IPS DF 6.9 (cell line): ENCODE results near the gene RBM20.

Experiments used
- DNase-seq: peaks from one replicate; pipeline ENCODE4 v3.0.0-alpha.2; 2013; ENCODE audit warnings: low read depth, low spot score
- H3K27ac ChIP-seq: one replicate; pipeline ENCODE4 v1.5.1; 2013; ENCODE audit warnings: low read length, control low read depth
- H3K27me3 ChIP-seq: 2 replicates; pipeline ENCODE4 v1.6.1; 2013; ENCODE audit warnings: mild to moderate bottlenecking, low read length; ENCODE audit not compliant: control insufficient read depth, insufficient read depth
- H3K36me3 ChIP-seq: 2 replicates; pipeline ENCODE4 v1.6.1; 2013; ENCODE audit warnings: low read length; ENCODE audit not compliant: control insufficient read depth, insufficient read depth
- H3K4me1 ChIP-seq: 2 replicates; pipeline ENCODE4 v1.6.1; 2013; ENCODE audit warnings: low read length; ENCODE audit not compliant: control insufficient read depth, insufficient read depth
- H3K4me3 ChIP-seq: 2 replicates; pipeline ENCODE4 v1.5.1; 2013; ENCODE audit warnings: mild to moderate bottlenecking, low read length
- H3K9me3 ChIP-seq: 2 replicates; pipeline ENCODE4 v1.6.1; 2013; ENCODE audit warnings: low read length, inconsistent platforms; ENCODE audit not compliant: control insufficient read depth, insufficient read depth
- WGBS: extraction: QIAGEN DNeasy Blood & Tissue Kit; methylation state at CpG from one replicate; pipeline ENCODE4 v1.1.7; 2013; ENCODE audit warnings: mixed read lengths, missing lambda C conversion rate; ENCODE audit not compliant: insufficient read length, insufficient coverage; 5-methylcytosine and 5-hydroxymethylcytosine counted together

Gene RBM20

GRCh38 chr10:110871298-110872084 is 227.4 kb downstream of the RBM20 start, which contains the start of gene PDCD4:
Gene PDCD4 (plus strand): TSS chr10:110871928. CDS start chr10:110876028, 4,100 bp downstream.
- peak; percentile 96 for DNase-seq
- Histone ChIP-seq H3K36me3 (no peaks in the 10 kb centered on the region), H3K9me3 (no peaks in the 10 kb centered on the region), H3K4me3 (peak within 1 kb of the TSS; percentile 58; the same call in 1 of the 2 replicates), H3K27ac (no peak within 1 kb of the TSS), H3K4me1 (peaks cover 5% of the 10 kb centered on the region; the same call in 1 of the 2 replicates), H3K27me3 (no peaks in the 10 kb centered on the region)
- WGBS: no CpG with 5 or more reads among the region's 47 CpGs

GRCh38 chr10:110872145-110872983 is 228.2 kb downstream of the RBM20 start:
- Histone ChIP-seq H3K27me3 (no peaks in the 10 kb centered on the region), H3K9me3 (no peaks in the 10 kb centered on the region), H3K4me3 (peak overlapping the region; percentile 58; the same call in 1 of the 2 replicates), H3K27ac (no peak overlapping the region), H3K4me1 (peaks cover 5% of the 10 kb centered on the region; the same call in 1 of the 2 replicates), H3K36me3 (no peaks in the 10 kb centered on the region)
- WGBS: no CpG with 5 or more reads among the region's 70 CpGs
- peak; percentile 37 for DNase-seq

GRCh38 chr10:110872984-110873923 is 229.1 kb downstream of the RBM20 start:
- peaks cover 5% of the 10 kb centered on the region; the same call in 1 of the 2 replicates for H3K4me1 ChIP-seq
- WGBS: 100% methylated on average over 3 of the region's 16 CpGs
- DNase-seq: no peak
- peak overlapping the region; percentile 58; the same call in 1 of the 2 replicates for H3K4me3 ChIP-seq
- no peaks in the 10 kb centered on the region for H3K36me3 ChIP-seq
- no peaks in the 10 kb centered on the region for H3K9me3 ChIP-seq
- no peak overlapping the region for H3K27ac ChIP-seq
- H3K27me3 ChIP-seq: no peaks in the 10 kb centered on the region

- Histone ChIP-seq H3K27me3 (no peaks in the 10 kb centered on the region), H3K27ac (no peak overlapping the region), H3K4me3 (no peak overlapping the region), H3K36me3 (no peaks in the 10 kb centered on the region), H3K9me3 (no peaks in the 10 kb centered on the region), H3K4me1 (peaks cover 5% of the 10 kb centered on the region; the same call in 1 of the 2 replicates)
- no peak for DNase-seq
- whole genome bisulfite sequencing: no CpG with 5 or more reads among the region's 2 CpGs
These were observed 229.8 kb downstream of the RBM20 start for GRCh38 chr10:110873951-110874350.

- DNase-seq: no peak
- WGBS: 100% methylated on average over 1 of the region's 2 CpGs
- no peak overlapping the region for H3K4me3 ChIP-seq
- H3K27ac ChIP-seq: no peak overlapping the region
- H3K9me3 ChIP-seq: no peaks in the 10 kb centered on the region
- H3K4me1 ChIP-seq: peaks cover under 1% of the 10 kb centered on the region; the same call in 1 of the 2 replicates
- no peaks in the 10 kb centered on the region for H3K27me3 ChIP-seq
- H3K36me3 ChIP-seq: no peaks in the 10 kb centered on the region
These were observed 231.9 kb downstream of the RBM20 start for GRCh38 chr10:110876000-110876399.

- no peak overlapping the region for H3K27ac ChIP-seq
- no peaks in the 10 kb centered on the region for H3K4me1 ChIP-seq
- H3K27me3 ChIP-seq: no peaks in the 10 kb centered on the region
- no CpG with 5 or more reads among the region's 1 CpG for WGBS
- no peak overlapping the region for H3K4me3 ChIP-seq
- no peaks in the 10 kb centered on the region for H3K9me3 ChIP-seq
- no peaks in the 10 kb centered on the region for H3K36me3 ChIP-seq
- no peak for DNase-seq
These were observed 232.7 kb downstream of the RBM20 start for GRCh38 chr10:110876788-110877187.

- H3K36me3 ChIP-seq: no peaks in the 10 kb centered on the region
- no peaks in the 10 kb centered on the region for H3K4me1 ChIP-seq
- H3K9me3 ChIP-seq: no peaks in the 10 kb centered on the region
- no CpG with 5 or more reads among the region's 3 CpGs for WGBS
- DNase-seq: no peak
- H3K4me3 ChIP-seq: no peak overlapping the region
- no peaks in the 10 kb centered on the region for H3K27me3 ChIP-seq
- no peak overlapping the region for H3K27ac ChIP-seq
These were observed 235.9 kb downstream of the RBM20 start for GRCh38 chr10:110880012-110880411.

GRCh38 chr10:110881247-110881646 is 237.1 kb downstream of the RBM20 start:
- Histone ChIP-seq H3K36me3 (no peaks in the 10 kb centered on the region), H3K9me3 (no peaks in the 10 kb centered on the region)

GRCh38 chr10:110881905-110882304 is 237.8 kb downstream of the RBM20 start:
- no peak overlapping the region for H3K4me3 ChIP-seq
- H3K36me3 ChIP-seq: no peaks in the 10 kb centered on the region
- no CpG with 5 or more reads among the region's 4 CpGs for WGBS
- H3K27me3 ChIP-seq: no peaks in the 10 kb centered on the region
- H3K9me3 ChIP-seq: no peaks in the 10 kb centered on the region
- no peak overlapping the region for H3K27ac ChIP-seq
- no peaks in the 10 kb centered on the region for H3K4me1 ChIP-seq
- DNase-seq: no peak

More at GRCh38 chr10:110881247-110881646, 237.1 kb downstream of the RBM20 start:
- no peaks in the 10 kb centered on the region for H3K4me1 ChIP-seq
- H3K27me3 ChIP-seq: no peaks in the 10 kb centered on the region
- no CpG with 5 or more reads among the region's 9 CpGs for WGBS
- no peak overlapping the region for H3K27ac ChIP-seq
- H3K4me3 ChIP-seq: no peak overlapping the region
- DNase-seq: no peak
